Bronchial epithelial cell (primary cell): ENCODE measurements around the gene COPB1. TPM values are rescaled to one million over a fixed set of nuclear protein-coding genes. Genes with fewer than 3 reads are reported as not detected.

Experiments
- DNase-seq: peaks from one replicate; pipeline ENCODE4 v3.0.0-alpha.2; 2010; ENCODE audit warnings: low read depth
- FAIRE-seq: peaks from 2 replicates; lab custom pipeline; 2011; peaks lifted over from hg19 to GRCh38; lab: Jason Lieb, UNC
- H3K27me3 ChIP-seq: 2 replicates; pipeline ENCODE4 v1.5.1; 2011; ENCODE audit warnings: low read length; ENCODE audit not compliant: control insufficient read depth, insufficient read depth
- H3K36me3 ChIP-seq: 2 replicates; pipeline ENCODE4 v1.5.1; 2011; ENCODE audit warnings: low read length; ENCODE audit not compliant: control insufficient read depth, insufficient read depth
- H3K4me3 ChIP-seq: 2 replicates; pipeline ENCODE4 v1.5.1; 2011; ENCODE audit warnings: mild to moderate bottlenecking, low read depth, low read length, control low read depth
- CTCF ChIP-seq: IDR thresholded peaks from 2 replicates; pipeline ENCODE4 v1.5.1; 2011; ENCODE audit warnings: mild to moderate bottlenecking, moderate library complexity, low read length, control low read depth, inconsistent platforms; ENCODE audit not compliant: insufficient read depth, severe bottlenecking
- total RNA-seq: library from RNA; depleted of rRNA; stranded (reverse); fragments of >200 nt; gene quantifications from 2 replicates; pipeline ENCODE4 v1.2.1, GENCODE V29; 2014

Gene COPB1
- total RNA-seq, 1 donor from 2014 or later, result 192 TPM

- Histone ChIP-seq H3K36me3 (peaks cover 9% of the 10 kb centered on the region), H3K27me3 (no peaks in the 10 kb centered on the region), H3K4me3 (no peak overlapping the region)
- TF ChIP-seq CTCF, result no peak
- DNase-seq, result no peak
- no peak for FAIRE-seq
Observed at GRCh38 chr11:14506532-14506931, 6.9 kb upstream of the COPB1 start.

GRCh38 chr11:14503023-14503422 lies 3.4 kb upstream of the COPB1 start:
- DNase-seq (no peak), FAIRE-seq (no peak)
- Histone ChIP-seq H3K36me3 (peaks cover 6% of the 10 kb centered on the region), H3K27me3 (no peaks in the 10 kb centered on the region), H3K4me3 (no peak overlapping the region)
- TF ChIP-seq CTCF, result no peak

GRCh38 chr11:14502039-14502438 lies 2.4 kb upstream of the COPB1 start:
- no peak for TF ChIP-seq CTCF
- Histone ChIP-seq H3K4me3 (no peak overlapping the region), H3K36me3 (peaks cover 6% of the 10 kb centered on the region), H3K27me3 (no peaks in the 10 kb centered on the region)
- no peak for FAIRE-seq
- DNase-seq, result no peak

GRCh38 chr11:14500181-14500651 lies 605 bp upstream of the COPB1 start:
- peak; percentile 65 for DNase-seq
- peaks cover 1% of the 10 kb centered on the region for H3K36me3 ChIP-seq

GRCh38 chr11:14499178-14499559 lies 442 bp downstream of the COPB1 start:
- TF ChIP-seq CTCF, result no peak
- Histone ChIP-seq H3K4me3 (peak overlapping the region; percentile 82), H3K27me3 (no peaks in the 10 kb centered on the region), H3K36me3 (peaks cover 1% of the 10 kb centered on the region)
- no peak for DNase-seq
- no peak for FAIRE-seq

More at GRCh38 chr11:14500181-14500651, 605 bp upstream of the COPB1 start:
- FAIRE-seq, result no peak
- H3K27me3 ChIP-seq, result no peaks in the 10 kb centered on the region
- no peak for TF ChIP-seq CTCF
- H3K4me3 ChIP-seq, result peak overlapping the region; percentile 82

GRCh38 chr11:14480716-14481115 lies 18.9 kb downstream of the COPB1 start:
- no peak for FAIRE-seq
- Histone ChIP-seq H3K27me3 (no peaks in the 10 kb centered on the region), H3K4me3 (no peak overlapping the region), H3K36me3 (peaks cover 14% of the 10 kb centered on the region)
- DNase-seq, result peak; percentile 8
- TF ChIP-seq CTCF, result no peak
